DOHH2 (cell line): Measurements from ENCODE around the gene ENTPD1.
"Not testable (repeated sequence)": the region's sequence is repeated elsewhere in the genome, so short reads cannot be mapped to it uniquely, and the experiment has no call there.

Source experiments
- H3F3A ChIP-seq: fragments of 200-600 bp; sonication (generic), shearing (Covaris generic); 2 replicates; pipeline ENCODE4 v1.6.0; 2016; ENCODE audit warnings: antibody characterized with exemption, mild to moderate bottlenecking; ENCODE audit not compliant: control insufficient read depth, insufficient read depth
- H3K27ac ChIP-seq: fragments of 200-600 bp; sonication (generic); 2 replicates; pipeline ENCODE4 v1.5.1; 2014; ENCODE audit warnings: low read depth, mild to moderate bottlenecking, low read length, moderate library complexity
- H3K27me3 ChIP-seq: fragments of 200-600 bp; sonication (generic); 2 replicates; pipeline ENCODE4 v1.6.1; 2014; ENCODE audit warnings: mild to moderate bottlenecking, low read length, mixed read lengths; ENCODE audit not compliant: control insufficient read depth
- H3K36me3 ChIP-seq: fragments of 200-600 bp; sonication (generic); 2 replicates; pipeline ENCODE4 v1.6.1; 2014; ENCODE audit warnings: mild to moderate bottlenecking, low read length, moderate library complexity, mixed read lengths; ENCODE audit not compliant: control insufficient read depth
- H3K4me1 ChIP-seq: fragments of 200-600 bp; sonication (generic); 2 replicates; pipeline ENCODE4 v1.6.1; 2014; ENCODE audit warnings: mild to moderate bottlenecking, low read length, mixed read lengths; ENCODE audit not compliant: control insufficient read depth
- H3K4me2 ChIP-seq: fragments of 200-600 bp; sonication (generic); 2 replicates; pipeline ENCODE4 v1.6.0; 2014; ENCODE audit warnings: mild to moderate bottlenecking, low read length, moderate library complexity
- H3K4me3 ChIP-seq: fragments of 200-600 bp; sonication (generic); 2 replicates; pipeline ENCODE4 v1.5.1; 2014; ENCODE audit warnings: mild to moderate bottlenecking, low read length, mixed read lengths
- H3K79me2 ChIP-seq: fragments of 200-600 bp; sonication (generic); 2 replicates; pipeline ENCODE4 v1.6.1; 2014; ENCODE audit warnings: mild to moderate bottlenecking, low read length, mixed read lengths; ENCODE audit not compliant: control insufficient read depth
- H3K9me2 ChIP-seq: fragments of 200-600 bp; sonication (generic); replicated peaks from 2 replicates; pipeline ENCODE4 v1.6.1; 2014; ENCODE audit warnings: mild to moderate bottlenecking, low read length, mixed read lengths; ENCODE audit not compliant: control insufficient read depth
- H3K9me3 ChIP-seq: fragments of 200-600 bp; sonication (generic); 2 replicates; pipeline ENCODE4 v1.6.1; 2014; ENCODE audit warnings: antibody characterized with exemption, low read length, mixed read lengths; ENCODE audit not compliant: control insufficient read depth, insufficient read depth
- H4K20me1 ChIP-seq: fragments of 200-600 bp; sonication (generic); 2 replicates; pipeline ENCODE4 v1.6.0; 2014; ENCODE audit warnings: low read depth, mild to moderate bottlenecking, antibody characterized with exemption, low read length, moderate library complexity; ENCODE audit not compliant: control insufficient read depth, insufficient read depth
- EZH2phosphoT487 ChIP-seq: fragments of 200-600 bp; sonication (generic); IDR thresholded peaks from 2 replicates; pipeline ENCODE4 v1.6.1; 2017; ENCODE audit warnings: borderline replicate concordance, mild to moderate bottlenecking, antibody characterized with exemption, low read length, moderate library complexity, mixed read lengths
- TF ChIP-seq, protein P1 (sequence below): fragments of 200-600 bp; sonication (generic); IDR thresholded peaks from one replicate; pipeline ENCODE4 v1.5.1; 2014; ENCODE audit warnings: antibody characterized with exemption, mild to moderate bottlenecking, low read depth, low read length; ENCODE audit not compliant: poor library complexity, severe bottlenecking

Gene ENTPD1

DNA sequence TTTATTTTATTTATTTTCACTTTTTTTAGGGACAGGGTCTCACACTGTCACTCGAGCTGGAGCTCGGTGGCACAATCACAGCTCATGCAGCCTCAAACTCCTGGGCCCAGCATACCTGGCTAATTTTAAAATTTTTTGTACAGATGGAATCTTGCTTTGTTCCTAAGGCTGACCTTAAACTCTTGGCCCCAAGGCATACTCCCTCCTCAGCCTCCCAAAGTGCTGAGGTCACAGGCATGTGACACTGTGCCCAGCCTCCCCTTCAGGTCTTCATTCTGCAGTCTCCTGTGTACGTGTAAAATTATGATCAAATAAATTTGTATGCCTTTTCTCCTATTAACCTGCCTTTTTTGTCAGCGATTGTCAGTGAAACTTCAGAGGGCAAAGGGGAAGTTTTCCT is 44.5 kb upstream of the ENTPD1 start:
- TF ChIP-seq EZH2phosphoT487, result no peak
- TF ChIP-seq, protein P1, sequence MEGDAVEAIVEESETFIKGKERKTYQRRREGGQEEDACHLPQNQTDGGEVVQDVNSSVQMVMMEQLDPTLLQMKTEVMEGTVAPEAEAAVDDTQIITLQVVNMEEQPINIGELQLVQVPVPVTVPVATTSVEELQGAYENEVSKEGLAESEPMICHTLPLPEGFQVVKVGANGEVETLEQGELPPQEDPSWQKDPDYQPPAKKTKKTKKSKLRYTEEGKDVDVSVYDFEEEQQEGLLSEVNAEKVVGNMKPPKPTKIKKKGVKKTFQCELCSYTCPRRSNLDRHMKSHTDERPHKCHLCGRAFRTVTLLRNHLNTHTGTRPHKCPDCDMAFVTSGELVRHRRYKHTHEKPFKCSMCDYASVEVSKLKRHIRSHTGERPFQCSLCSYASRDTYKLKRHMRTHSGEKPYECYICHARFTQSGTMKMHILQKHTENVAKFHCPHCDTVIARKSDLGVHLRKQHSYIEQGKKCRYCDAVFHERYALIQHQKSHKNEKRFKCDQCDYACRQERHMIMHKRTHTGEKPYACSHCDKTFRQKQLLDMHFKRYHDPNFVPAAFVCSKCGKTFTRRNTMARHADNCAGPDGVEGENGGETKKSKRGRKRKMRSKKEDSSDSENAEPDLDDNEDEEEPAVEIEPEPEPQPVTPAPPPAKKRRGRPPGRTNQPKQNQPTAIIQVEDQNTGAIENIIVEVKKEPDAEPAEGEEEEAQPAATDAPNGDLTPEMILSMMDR, result no peak
- no peaks in the 10 kb centered on the region for H3F3A ChIP-seq
- H3K4me1 ChIP-seq, result no peaks in the 10 kb centered on the region; the same call in 1 of the 2 replicates
- H3K27ac ChIP-seq, result no peak overlapping the region
- H3K79me2 ChIP-seq, result no peaks in the 10 kb centered on the region
- H3K9me2 ChIP-seq, result no peaks in the 10 kb centered on the region
- H3K4me3 ChIP-seq, result no peak overlapping the region
- H3K9me3 ChIP-seq, result no peaks in the 10 kb centered on the region
- H3K36me3 ChIP-seq, result no peaks in the 10 kb centered on the region
- no peaks in the 10 kb centered on the region for H4K20me1 ChIP-seq
- no peaks in the 10 kb centered on the region for H3K27me3 ChIP-seq
- H3K4me2 ChIP-seq, result no peak overlapping the region

DNA sequence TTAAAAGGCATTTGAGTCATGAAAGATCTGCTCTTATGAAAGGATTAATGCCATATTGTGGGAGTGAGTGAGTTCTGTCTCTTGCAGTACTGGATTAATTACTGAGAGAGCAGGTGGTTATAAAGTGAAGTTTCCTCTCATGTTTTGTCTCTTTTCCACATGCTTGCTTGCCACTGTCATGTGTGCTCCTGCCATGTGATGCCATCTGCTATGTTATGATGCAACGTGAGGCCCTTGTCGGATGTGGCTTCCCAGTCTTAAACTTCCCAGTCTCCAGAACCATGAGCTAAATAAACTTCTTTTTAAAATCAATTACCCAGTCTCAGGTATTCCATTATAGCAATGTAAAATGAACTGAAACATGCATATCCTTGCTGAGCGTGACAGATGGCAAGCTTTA is 39.5 kb upstream of the ENTPD1 start:
- Histone ChIP-seq H3F3A (no peaks in the 10 kb centered on the region), H3K27ac (no peak overlapping the region), H3K4me1 (no peaks in the 10 kb centered on the region; the same call in 1 of the 2 replicates), H3K4me3 (no peak overlapping the region), H3K27me3 (no peaks in the 10 kb centered on the region), H4K20me1 (no peaks in the 10 kb centered on the region), H3K79me2 (no peaks in the 10 kb centered on the region), H3K9me3 (no peaks in the 10 kb centered on the region), H3K36me3 (no peaks in the 10 kb centered on the region), H3K9me2 (no peaks in the 10 kb centered on the region), H3K4me2 (no peak overlapping the region)
- TF ChIP-seq, protein P1, result no peak
- TF ChIP-seq EZH2phosphoT487, result no peak

DNA sequence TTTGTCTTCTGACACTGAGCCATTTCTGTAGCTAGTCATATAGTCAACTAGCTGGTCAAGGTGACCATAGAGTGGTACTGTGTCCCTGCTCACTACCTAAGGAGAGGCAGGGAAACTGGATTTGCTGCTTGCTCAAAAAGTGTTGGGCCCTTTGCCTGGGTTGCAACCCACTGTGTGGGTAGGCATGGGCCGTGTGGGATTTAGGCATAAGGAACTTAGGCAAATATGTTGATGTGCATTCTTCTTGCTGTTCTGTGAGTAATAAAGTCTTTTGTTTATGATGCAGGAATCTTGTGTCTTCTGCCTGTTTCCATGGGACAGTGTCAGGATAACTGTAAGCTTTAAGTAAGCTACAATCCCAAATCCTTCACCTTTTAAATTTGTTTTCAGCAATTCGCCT is 39.1 kb upstream of the ENTPD1 start:
- Histone ChIP-seq H4K20me1 (no peaks in the 10 kb centered on the region), H3K9me3 (no peaks in the 10 kb centered on the region), H3K9me2 (no peaks in the 10 kb centered on the region), H3K36me3 (no peaks in the 10 kb centered on the region), H3F3A (no peaks in the 10 kb centered on the region), H3K27ac (no peak overlapping the region), H3K4me1 (no peaks in the 10 kb centered on the region; the same call in 1 of the 2 replicates), H3K79me2 (no peaks in the 10 kb centered on the region), H3K4me3 (no peak overlapping the region), H3K27me3 (no peaks in the 10 kb centered on the region), H3K4me2 (no peak overlapping the region)
- TF ChIP-seq, protein P1, result no peak
- TF ChIP-seq EZH2phosphoT487, result no peak

DNA sequence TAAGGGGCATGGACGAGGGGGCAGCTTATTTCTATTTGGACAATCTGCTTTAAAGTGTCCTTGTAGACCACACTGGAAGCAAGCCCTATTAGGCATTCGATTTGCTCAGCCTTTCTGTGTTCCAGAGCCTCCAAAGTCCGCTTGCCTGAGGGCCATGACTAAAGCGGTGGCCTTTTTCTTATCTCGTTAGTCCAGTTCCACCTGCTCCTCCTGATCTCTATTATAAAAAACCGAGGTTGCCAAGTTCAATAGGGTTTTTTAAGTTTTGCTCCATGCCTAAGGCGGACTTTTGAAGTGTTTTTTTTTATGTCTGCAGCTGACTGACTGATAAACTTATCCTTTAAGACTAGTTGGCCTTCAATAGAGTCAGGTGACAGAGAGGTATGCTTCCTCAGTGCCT is 35.2 kb upstream of the ENTPD1 start:
- not testable (repeated sequence) for H3K9me3 ChIP-seq, H3K4me3 ChIP-seq, H4K20me1 ChIP-seq, H3K79me2 ChIP-seq, H3K27me3 ChIP-seq, H3K9me2 ChIP-seq, H3F3A ChIP-seq, H3K36me3 ChIP-seq, H3K4me2 ChIP-seq, H3K27ac ChIP-seq, H3K4me1 ChIP-seq

DNA sequence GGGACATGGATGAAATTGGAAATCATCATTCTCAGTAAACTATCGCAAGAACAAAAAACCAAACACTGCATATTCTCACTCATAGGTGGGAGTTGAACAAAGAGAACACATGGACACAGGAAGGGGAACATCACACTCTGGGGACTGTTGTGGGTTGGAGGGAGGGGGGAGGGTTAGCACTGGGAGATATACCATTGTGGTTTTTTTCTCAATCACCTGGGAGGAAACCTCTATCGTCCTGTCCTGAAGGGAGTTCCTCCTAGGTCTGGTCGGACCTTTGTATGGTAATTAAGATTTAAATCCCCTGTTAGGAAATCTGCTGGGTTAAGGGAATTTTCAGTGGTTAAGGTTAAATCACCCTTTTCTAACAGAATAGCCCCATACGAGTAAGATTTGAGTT is 33.5 kb upstream of the ENTPD1 start:
- H3K36me3 ChIP-seq, H3K4me2 ChIP-seq, H3K9me2 ChIP-seq, H3K4me1 ChIP-seq, H4K20me1 ChIP-seq, H3K9me3 ChIP-seq, H3K27ac ChIP-seq, H3K27me3 ChIP-seq, H3K79me2 ChIP-seq, H3F3A ChIP-seq, H3K4me3 ChIP-seq: not testable (repeated sequence)
